Activated B cell treated with CpG ODN at 0.5 μM for 24 hours (primary cell): Measurements from ENCODE around the gene ANAPC2. TPM values are rescaled to one million over a fixed set of nuclear protein-coding genes. Genes with fewer than 3 reads are reported as not detected.

Experiments used
- ATAC-seq: fragments of 200-7000 bp; cut with Tn5 transposase; one replicate; pipeline ENCODE4 v1.10.0; 2021; ENCODE audit warnings: low read depth, mild to moderate bottlenecking, moderate library complexity
- CTCF ChIA-PET: fragments of 350-600 bp; sonication (Branson Sonifier 250); formaldehyde crosslinking; loops from one replicate; lab custom pipeline; 2021; ENCODE audit warnings: antibody characterized with exemption; lab: Charles Lee
- POLR2A ChIA-PET: fragments of 350-600 bp; sonication (Branson Sonifier 250); formaldehyde crosslinking; loops from one replicate; lab custom pipeline; 2021; ENCODE audit warnings: antibody characterized with exemption; lab: Charles Lee
- DNase-seq: peaks from one replicate; pipeline ENCODE4 v3.0.0; 2022
- H3K27ac Mint-ChIP-seq: one replicate; pipeline ENCODE4 v1.8.0; 2020; ENCODE audit warnings: mixed read lengths
- H3K27me3 Mint-ChIP-seq: one replicate; pipeline ENCODE4 v1.8.0; 2021; ENCODE audit warnings: mixed read lengths
- H3K36me3 Mint-ChIP-seq: one replicate; pipeline ENCODE4 v1.8.0; 2021; ENCODE audit warnings: low read depth, mixed read lengths
- H3K4me1 Mint-ChIP-seq: one replicate; pipeline ENCODE4 v1.8.0; 2021; ENCODE audit warnings: mixed read lengths
- H3K4me3 Mint-ChIP-seq: one replicate; pipeline ENCODE4 v1.8.0; 2020; ENCODE audit warnings: mild to moderate bottlenecking, mixed read lengths
- H3K9me3 Mint-ChIP-seq: one replicate; pipeline ENCODE4 v1.8.0; 2020; ENCODE audit warnings: mixed read lengths
- intact Hi-C: fragments of 100-400 bp; cut with micrococcal nuclease; formaldehyde crosslinking; loops from one replicate; pipeline ENCODE4 v1.15.1; 2024
- total RNA-seq: library from RNA; stranded (reverse); gene quantifications from 2 replicates; pipeline ENCODE4 v1.2.3, GENCODE V29; 2022
- TF ChIP-seq, protein P1 (sequence below): fragments of 200-600 bp; IDR thresholded peaks from one replicate; pipeline ENCODE4 v1.8.0; 2022; ENCODE audit warnings: antibody characterized with exemption, mild to moderate bottlenecking

Gene ANAPC2
- total RNA-seq, 1 donor from 2014 or later, result 93.9 TPM

DNA sequence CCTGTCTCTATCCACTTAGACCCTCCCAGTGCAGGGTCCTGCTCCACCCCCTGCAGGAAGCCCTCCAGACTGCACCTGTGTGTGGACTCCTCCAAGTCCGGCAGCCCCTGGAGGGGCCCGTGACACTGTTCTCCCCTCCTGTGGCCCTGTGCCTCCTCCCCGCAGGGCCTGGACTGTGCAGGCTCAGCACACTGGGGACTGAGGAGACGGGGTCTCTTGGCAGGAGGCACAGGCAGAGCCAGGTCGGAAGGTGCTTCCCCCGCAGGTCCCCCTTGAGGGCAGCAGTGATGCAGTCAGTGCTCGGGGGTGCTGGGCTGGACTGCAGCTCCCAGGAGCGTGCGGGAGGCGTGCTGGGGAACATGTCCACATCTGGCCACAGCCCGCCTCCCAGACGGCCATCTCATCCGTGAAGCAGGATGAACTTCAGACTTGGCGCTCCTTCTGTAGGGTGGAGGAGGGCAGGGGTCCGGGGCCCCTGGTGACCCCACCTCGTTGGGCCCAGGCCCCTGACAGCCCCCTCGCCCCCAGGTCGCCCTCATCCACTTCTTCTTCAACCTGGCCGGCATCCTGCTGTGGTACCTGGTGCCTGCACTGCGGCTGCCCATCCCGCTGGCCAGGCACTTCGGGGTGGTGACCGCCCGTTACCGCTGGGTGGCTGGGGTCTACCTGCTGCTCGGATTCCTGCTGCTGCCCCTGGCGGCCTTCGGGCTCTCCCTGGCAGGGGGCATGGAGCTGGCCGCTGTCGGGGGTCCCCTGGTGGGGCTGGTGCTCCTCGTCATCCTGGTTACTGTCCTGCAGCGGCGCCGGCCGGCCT lies 47.3 kb upstream of the ANAPC2 start:
- intact Hi-C loops, result loop anchor here (1.0 kb wide), 6 partner anchors 35 to 210 kb away; partner anchors contain the start of genes ANAPC2, NPDC1, SSNA1 and TPRN
- CTCF ChIA-PET, result interaction anchor here (0.7 to 1.9 kb wide), 14 partner anchors 8 to 210 kb away, joined by 3 to 10 read pairs (median 6); partner anchors contain the start of genes MAN1B1, NELFB, NPDC1 and RNF224
- peaks cover 41% of the 10 kb centered on the region for H3K4me1 Mint-ChIP-seq
- DNase-seq (no peak), ATAC-seq (no peak)
- H3K27me3 Mint-ChIP-seq, result no peaks in the 10 kb centered on the region
- no peaks in the 10 kb centered on the region for H3K36me3 Mint-ChIP-seq
- H3K9me3 Mint-ChIP-seq, result no peaks in the 10 kb centered on the region
- POLR2A ChIA-PET, result interaction anchor here (0.6 to 1.8 kb wide), 14 partner anchors 13 to 189 kb away, joined by 3 to 9 read pairs (median 7); partner anchors contain the start of genes ANAPC2, MAN1B1, SSNA1 and TOR4A
- H3K27ac Mint-ChIP-seq, result no peak overlapping the region
- H3K4me3 Mint-ChIP-seq, result no peak overlapping the region
- TF ChIP-seq, protein P1, sequence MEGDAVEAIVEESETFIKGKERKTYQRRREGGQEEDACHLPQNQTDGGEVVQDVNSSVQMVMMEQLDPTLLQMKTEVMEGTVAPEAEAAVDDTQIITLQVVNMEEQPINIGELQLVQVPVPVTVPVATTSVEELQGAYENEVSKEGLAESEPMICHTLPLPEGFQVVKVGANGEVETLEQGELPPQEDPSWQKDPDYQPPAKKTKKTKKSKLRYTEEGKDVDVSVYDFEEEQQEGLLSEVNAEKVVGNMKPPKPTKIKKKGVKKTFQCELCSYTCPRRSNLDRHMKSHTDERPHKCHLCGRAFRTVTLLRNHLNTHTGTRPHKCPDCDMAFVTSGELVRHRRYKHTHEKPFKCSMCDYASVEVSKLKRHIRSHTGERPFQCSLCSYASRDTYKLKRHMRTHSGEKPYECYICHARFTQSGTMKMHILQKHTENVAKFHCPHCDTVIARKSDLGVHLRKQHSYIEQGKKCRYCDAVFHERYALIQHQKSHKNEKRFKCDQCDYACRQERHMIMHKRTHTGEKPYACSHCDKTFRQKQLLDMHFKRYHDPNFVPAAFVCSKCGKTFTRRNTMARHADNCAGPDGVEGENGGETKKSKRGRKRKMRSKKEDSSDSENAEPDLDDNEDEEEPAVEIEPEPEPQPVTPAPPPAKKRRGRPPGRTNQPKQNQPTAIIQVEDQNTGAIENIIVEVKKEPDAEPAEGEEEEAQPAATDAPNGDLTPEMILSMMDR, result no peak

DNA sequence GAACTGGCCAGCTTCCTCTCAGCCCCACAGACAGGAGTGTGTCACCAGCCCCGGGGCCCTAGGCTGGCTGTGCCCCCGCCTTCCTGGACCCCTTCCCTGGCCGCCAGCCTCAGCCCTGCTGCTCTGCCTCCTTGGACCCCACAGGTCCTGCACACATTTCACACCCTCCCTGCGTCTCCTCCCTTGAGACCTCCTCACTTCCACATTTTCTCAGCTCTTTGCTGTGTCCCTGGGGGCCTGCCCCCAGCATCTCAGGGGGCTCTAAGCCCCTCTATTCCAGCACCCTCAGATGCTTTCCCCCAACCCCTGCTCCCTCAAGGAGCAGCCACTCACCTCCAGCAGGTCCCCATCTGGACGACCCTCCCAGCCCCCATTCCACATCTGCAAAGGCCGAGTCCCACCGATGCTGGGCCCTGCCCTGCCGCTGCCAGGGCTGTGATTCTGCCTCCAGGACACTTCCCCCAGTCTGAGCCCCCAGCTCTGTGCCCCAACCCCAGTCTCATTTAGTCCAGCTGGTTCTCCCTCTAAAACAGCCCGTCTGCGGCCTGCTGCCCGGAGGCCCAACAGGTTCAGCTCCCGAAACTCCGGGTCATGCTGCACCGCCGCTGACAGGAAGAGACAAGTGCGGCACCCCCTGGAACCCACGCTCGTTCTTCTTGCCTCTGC lies 46.5 kb upstream of the ANAPC2 start:
- POLR2A ChIA-PET, result interaction anchor here (0.6 to 1.5 kb wide), 5 partner anchors 12 to 234 kb away, joined by 3 to 8 read pairs (median 7); partner anchors contain the start of genes ANAPC2, MAN1B1 and SSNA1
- H3K9me3 Mint-ChIP-seq, result no peaks in the 10 kb centered on the region
- H3K27ac Mint-ChIP-seq, result peak overlapping the region; percentile 59
- CTCF ChIA-PET, result interaction anchor here (0.6 to 1.3 kb wide), 5 partner anchors 12 to 211 kb away, joined by 3 to 7 read pairs (median 4); no protein-coding TSS in a partner anchor
- ATAC-seq (peak; percentile 50), DNase-seq (no peak)
- no peaks in the 10 kb centered on the region for H3K36me3 Mint-ChIP-seq
- H3K27me3 Mint-ChIP-seq, result no peaks in the 10 kb centered on the region
- intact Hi-C loops, result no loop called here
- TF ChIP-seq, protein P1, result no peak
- H3K4me1 Mint-ChIP-seq, result peaks cover 41% of the 10 kb centered on the region
- peak overlapping the region; percentile 66 for H3K4me3 Mint-ChIP-seq

DNA sequence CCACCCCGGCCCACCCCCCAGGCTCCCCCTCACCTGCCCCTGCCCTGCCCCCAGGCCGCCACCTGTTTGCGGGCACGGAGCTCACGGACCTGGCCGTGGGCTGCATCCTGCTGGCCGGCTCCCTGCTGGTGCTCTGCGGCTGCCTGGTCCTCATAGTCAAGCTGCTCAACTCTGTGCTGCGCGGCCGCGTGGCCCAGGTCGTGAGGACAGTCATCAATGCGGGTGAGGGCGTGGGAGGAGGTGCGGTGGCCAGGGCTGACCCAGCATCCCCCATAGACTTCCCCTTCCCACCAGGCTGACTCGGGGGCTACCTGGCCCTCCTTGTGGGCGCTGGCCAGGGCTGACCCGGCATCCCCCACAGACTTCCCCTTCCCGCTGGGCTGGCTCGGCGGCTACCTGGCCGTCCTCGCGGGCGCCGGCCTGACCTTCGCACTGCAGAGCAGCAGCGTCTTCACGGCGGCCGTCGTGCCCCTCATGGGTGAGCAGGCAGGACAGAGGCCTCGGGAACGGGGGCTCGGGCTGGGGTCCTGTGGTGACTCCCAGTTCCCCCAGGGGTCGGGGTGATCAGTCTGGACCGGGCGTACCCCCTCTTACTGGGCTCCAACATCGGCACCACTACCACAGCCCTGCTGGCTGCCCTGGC lies 45.8 kb upstream of the ANAPC2 start:
- no peaks in the 10 kb centered on the region for H3K36me3 Mint-ChIP-seq
- ChIA-PET CTCF (interaction anchor here (0.6 to 1.3 kb wide), 4 partner anchors 11 to 138 kb away, joined by 3 to 7 read pairs (median 4); no protein-coding TSS in a partner anchor), POLR2A (interaction anchor here (0.6 to 1.5 kb wide), 4 partner anchors 30 to 233 kb away, joined by 4 to 8 read pairs (median 6); partner anchors contain the start of genes ANAPC2 and SSNA1)
- TF ChIP-seq, protein P1, result no peak
- H3K4me1 Mint-ChIP-seq, result peaks cover 37% of the 10 kb centered on the region
- no peak overlapping the region for H3K27ac Mint-ChIP-seq
- no peak for ATAC-seq
- H3K9me3 Mint-ChIP-seq, result no peaks in the 10 kb centered on the region
- intact Hi-C loops, result no loop called here
- H3K4me3 Mint-ChIP-seq, result no peak overlapping the region
- DNase-seq, result no peak
- H3K27me3 Mint-ChIP-seq, result no peaks in the 10 kb centered on the region

DNA sequence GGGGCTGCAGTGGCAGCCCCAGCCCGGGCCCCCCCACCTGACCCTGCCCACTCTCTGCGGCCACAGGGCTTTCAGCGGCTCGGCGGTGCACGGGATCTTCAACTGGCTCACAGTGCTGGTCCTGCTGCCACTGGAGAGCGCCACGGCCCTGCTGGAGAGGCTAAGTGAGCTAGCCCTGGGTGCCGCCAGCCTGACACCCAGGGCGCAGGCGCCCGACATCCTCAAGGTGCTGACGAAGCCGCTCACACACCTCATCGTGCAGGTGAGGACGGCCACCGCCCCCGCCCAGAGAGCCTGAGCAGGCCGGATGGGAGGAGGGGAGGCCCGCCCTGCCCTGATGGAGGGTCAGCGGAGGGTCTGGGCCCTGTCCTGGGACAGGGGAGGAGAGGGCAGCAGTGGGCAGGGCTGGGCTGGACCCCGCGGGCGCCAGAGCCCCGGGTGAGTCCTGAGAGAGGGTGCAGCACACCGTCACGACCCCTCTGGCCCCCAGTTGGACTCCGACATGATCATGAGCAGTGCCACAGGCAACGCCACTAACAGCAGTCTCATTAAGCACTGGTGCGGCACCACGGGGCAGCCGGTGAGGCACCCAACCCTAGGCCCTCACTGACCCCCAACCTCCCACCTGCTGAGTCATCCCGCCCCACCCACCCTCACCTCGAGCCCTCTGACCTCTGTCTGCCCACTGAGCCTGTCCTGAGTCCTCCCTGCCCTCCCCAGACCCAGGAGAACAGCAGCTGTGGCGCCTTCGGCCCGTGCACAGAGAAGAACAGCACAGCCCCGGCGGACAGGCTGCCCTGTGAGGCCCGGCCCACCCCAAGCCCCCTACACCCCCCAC lies 45.0 kb upstream of the ANAPC2 start:
- intact Hi-C loops, result no loop called here
- POLR2A ChIA-PET, result interaction anchor here (0.8 kb wide), 1 partner anchor 29 kb away, joined by 5 read pairs; no protein-coding TSS in a partner anchor

More for the DNA sequence above, 45.0 kb upstream of the ANAPC2 start:
- ATAC-seq, result no peak
- Mint-ChIP-seq H3K4me3 (no peak overlapping the region), H3K27me3 (no peaks in the 10 kb centered on the region), H3K36me3 (no peaks in the 10 kb centered on the region), H3K4me1 (peaks cover 32% of the 10 kb centered on the region), H3K9me3 (no peaks in the 10 kb centered on the region), H3K27ac (no peak overlapping the region)
- CTCF ChIA-PET, result no interaction called here
- TF ChIP-seq, protein P1, result no peak
- no peak for DNase-seq
